ENCODE results near the gene PDE1A.

Gene PDE1A

DNA sequence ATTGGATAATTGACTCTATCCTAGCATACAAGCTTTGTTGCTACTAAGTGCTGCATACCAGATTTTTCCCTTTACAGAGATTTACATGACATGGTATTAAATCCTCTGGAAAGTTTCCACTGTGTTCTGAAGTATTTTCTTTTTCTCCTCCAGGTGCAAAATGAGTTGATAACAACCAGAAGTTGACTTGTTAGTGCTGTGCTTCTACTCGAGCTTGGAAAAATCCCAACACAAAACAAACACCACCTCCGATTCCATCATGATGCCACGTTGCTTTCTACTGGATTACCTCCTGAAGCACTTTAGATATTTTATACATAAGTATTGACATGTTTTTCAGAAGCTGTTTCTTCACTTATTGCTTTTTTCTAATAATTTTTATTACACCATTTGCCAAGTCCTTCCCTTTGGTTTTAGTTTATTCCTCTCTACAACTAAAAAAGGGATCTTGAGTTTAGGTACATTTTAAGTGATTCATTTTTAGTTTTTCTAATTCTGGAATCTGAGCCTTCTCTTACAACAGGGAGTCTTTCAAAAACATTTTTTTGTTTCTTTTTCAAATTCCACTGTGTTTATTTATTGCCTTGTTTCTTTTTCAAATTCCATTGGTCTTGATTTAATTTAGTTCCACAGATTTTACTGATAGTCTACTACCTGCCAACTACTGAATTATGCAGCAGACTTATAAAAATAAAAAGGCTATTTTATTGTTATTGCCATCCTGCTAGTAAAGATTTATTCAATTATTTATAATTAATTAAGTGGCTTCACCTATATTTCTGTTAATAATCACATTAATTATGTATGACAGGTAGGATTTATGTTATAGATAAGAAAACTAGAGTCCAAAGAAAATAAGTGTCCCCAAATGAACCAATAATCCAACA lies 297.8 kb downstream of the PDE1A start:
- no peak for DNase-seq (ENCODE audit: low read depth)

DNA sequence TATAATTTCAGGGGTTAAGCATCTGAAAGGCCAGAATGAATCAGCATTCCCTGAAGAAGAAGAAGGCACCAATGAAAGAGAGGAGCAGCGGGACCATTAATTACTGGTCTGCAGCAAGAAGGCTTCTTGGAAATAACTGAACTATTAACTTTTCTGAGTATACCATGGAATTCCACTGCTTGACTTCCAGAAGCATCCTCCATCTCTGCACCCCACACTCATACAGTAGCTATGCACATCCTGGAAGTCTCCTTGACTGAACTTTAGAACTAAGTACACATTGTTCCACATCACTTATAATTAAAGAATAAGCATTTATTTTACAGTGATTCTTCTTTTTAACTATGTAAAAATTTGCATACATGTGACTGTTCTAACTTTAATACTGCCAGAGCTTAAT lies 309.6 kb downstream of the PDE1A start:
- DNase-seq (ENCODE audit: low read depth) = no peak

DNA sequence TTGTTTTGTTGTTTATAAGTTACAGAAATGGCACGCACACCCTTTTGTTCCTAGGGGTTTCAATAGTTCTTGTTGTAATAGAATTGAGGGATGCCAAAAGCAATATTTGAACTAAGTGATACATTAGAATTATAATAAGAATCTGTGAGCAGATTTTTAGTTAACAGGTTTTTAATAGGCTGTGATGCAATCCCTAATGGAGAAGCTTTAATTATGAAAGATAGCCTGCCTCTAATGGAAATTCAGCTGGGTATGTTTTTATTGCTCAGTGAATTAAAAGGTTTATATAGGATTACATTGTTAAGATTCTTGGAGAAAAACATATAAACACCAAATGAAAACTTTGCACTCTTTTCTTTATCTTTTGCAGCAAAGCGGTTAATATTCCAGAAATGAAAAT lies 310.1 kb downstream of the PDE1A start:
- DNase-seq (ENCODE audit: low read depth) = no peak

DNA sequence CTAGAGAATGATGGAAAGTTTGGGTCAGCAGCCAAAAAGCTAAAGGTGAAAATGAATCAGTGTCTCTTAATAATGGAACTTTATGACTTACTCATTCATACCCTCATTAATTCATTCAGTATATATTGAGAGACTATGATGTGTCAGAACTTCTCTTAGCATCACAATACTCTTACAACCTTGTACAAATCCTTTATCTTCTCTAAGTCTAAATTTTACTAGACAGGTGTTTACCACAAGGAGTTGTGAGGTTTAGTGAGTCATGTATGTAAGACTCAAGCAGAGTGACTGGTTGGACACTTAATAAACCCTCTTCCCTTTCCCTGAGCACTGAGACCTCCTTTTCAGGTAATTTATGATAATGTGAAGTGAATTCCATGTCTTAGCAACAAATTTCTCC lies 311.6 kb downstream of the PDE1A start:
- no peak for DNase-seq (ENCODE audit: low read depth)

DNA sequence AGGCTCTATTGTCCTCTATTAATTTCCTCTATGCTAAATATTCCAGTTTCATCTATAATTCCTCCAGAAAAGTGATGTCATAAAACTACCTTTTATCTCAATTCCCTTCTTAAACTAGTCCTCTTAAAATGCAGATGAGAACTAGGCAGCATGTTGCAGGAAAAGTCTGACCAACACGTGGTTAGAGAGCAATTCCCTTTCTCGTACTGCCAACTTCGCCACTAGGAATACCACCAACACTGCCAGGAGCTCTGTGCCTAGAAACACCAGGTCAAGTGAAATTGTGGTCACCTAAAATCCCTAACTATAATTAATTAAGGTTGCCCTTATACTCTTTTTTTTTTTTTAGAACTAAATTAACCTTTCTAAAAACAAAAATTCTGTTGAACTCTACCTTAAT lies 313.5 kb downstream of the PDE1A start:
- DNase-seq (ENCODE audit: low read depth) = no peak

DNA sequence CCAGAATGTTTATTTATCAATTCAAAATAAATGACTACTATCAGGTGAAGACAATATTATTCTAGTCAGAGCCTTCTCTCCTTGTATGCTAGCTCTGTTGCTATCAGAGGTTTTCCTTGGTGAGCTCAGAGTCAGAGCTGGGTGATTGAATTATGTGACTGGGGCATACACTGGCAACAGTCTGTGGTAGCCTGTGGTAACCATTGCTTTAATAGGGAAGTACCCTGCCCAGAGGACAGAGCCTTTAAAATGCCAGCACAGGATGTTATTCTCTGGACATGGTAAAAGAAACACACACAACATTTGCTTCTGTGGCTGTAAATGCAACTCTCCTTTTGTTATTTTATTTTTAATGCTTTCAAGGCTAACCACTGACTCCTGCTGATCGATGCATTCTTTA lies 316.5 kb downstream of the PDE1A start:
- no peak for DNase-seq (ENCODE audit: low read depth)

DNA sequence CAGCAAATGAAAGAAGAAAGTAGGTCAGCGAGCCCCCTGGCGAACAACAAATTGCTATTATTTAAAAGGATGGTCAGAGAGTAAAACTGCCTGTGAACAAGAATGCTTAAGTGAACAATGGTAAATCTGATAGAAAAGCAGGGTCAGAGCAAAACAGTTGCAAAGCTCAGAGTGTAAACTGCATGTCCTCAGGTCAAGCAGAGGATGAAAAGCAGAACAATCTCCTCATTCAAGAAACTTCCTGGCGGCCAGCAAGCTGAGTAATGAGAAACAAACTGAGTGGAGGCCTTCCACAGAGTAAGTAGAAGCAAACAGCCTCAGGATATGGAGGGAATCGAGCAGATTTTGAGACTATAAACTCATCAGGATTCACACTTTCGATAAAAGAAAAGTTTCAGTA lies 323.3 kb downstream of the PDE1A start:
- DNase-seq (ENCODE audit: low read depth) = no peak

DNA sequence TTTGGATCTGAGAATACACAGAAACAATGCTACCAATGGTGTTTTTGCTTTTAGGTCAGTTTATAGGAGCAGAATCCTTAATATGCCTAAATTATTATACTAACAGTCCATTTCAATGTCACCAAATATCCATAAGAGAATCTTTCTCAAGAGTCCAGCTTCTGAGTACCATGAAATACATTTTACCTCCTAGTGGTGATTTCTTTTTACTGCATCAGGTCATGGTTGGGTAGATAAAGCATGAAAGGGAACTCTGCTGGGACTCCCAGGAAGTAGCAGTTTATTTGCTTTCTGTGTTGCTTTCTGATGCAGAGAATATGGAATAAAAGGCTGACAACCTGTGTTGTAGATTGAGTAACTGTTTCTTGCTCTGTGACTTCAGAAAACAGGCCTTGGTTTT lies 325.6 kb downstream of the PDE1A start:
- DNase-seq (ENCODE audit: low read depth) = no peak

DNA sequence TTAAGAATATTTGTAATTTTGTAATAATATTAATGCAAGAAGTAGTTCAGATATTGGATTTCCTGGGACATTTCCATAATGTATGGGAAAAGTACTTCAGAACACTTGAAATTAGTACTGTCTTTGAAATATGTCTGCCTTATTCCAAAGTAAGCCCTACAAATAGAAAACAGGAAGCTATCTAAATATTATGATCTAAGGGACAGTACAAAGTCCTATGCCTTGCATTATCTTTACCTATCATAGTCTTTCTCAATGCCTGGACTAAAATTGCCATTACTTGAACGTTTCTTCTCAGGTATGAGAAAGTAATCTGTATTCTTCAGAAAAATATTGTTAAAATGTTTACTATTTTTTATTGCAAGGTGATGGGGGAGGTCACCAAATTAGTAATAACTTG lies 328.2 kb downstream of the PDE1A start:
- no peak for DNase-seq (ENCODE audit: low read depth)

DNA sequence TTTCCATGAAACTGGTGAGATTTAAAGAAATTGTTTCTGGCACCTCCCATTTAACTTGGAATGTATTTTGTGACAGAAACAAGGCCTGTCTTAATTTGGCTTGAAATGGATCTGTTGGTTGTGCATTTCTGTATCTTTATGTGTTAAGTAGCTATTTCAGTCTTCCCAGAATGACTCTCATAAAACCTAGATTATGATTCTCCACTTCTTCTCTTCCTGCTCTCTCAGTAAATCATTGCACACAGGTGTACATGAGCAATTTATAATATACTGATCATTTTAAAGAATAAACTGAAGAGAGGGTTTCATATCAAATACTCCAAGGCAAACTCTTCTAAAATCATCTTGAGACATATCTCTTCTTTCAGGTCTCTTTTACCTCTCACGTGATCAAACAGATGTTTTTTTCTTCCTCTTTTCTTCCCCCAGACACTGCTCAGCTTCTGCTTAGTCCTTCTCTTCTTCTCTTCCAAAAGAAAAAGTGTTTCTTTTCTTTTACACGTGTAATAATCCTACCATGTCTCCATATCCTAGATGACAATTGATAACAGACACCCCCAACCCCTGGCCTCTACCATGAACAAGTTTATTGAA lies 329.2 kb downstream of the PDE1A start:
- no peak for DNase-seq (ENCODE audit: low read depth)

DNA sequence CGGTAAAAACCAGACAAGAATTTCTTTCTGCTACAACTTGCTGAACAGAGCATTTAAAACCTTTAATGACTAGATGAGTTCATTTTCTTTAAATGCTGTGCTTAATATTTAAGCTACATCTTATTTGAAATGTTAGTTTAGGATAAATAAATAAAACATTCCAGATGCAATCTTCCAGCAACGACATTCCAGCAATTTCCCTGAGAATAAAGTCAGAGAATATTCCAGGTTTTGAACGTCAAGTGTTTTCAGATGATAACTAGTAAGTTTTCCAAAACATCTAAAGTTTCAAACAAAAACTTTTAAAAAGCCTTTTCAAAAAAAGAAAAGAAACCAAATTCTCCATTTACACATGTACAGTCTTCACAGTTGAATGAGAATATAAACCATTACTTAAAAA lies 336.4 kb downstream of the PDE1A start:
- no peak for DNase-seq (ENCODE audit: low read depth)

Data from stimulated activated CD8-positive, alpha-beta memory T cell treated with anti-CD3 and anti-CD28 coated beads, Interleukin-12 subunit alpha, Interleukin-12 subunit beta, amount 100 ng/mL, for 4 hours (primary cell).